Glutamatergic neuron (in vitro differentiated cells): ENCODE data around the gene GSTM4. TPM values are rescaled to one million over a fixed set of nuclear protein-coding genes. Genes with fewer than 3 reads are reported as not detected.
"Not testable (repeated sequence)": the region's sequence is repeated elsewhere in the genome, so short reads cannot be mapped to it uniquely, and the experiment has no call there.

Experiments used
- DNase-seq: peaks from one replicate; pipeline ENCODE4 v3.0.0; 2022
- H3K27ac Mint-ChIP-seq: one replicate; pipeline ENCODE4 v1.8.0; 2020; ENCODE audit warnings: mild to moderate bottlenecking, mixed read lengths, inconsistent platforms; ENCODE audit not compliant: unreplicated experiment
- H3K27me3 Mint-ChIP-seq: one replicate; pipeline ENCODE4 v1.8.0; 2020; ENCODE audit warnings: mild to moderate bottlenecking, moderate library complexity, mixed read lengths, inconsistent platforms; ENCODE audit not compliant: unreplicated experiment
- H3K36me3 Mint-ChIP-seq: one replicate; pipeline ENCODE4 v1.8.0; 2020; ENCODE audit warnings: mild to moderate bottlenecking, mixed read lengths, inconsistent platforms; ENCODE audit not compliant: unreplicated experiment
- H3K4me1 Mint-ChIP-seq: one replicate; pipeline ENCODE4 v1.8.0; 2020; ENCODE audit warnings: mild to moderate bottlenecking, low read depth, mixed read lengths, inconsistent platforms; ENCODE audit not compliant: unreplicated experiment
- H3K4me3 Mint-ChIP-seq: one replicate; pipeline ENCODE4 v1.8.0; 2020; ENCODE audit warnings: mild to moderate bottlenecking, mixed read lengths, inconsistent platforms; ENCODE audit not compliant: unreplicated experiment
- H3K9me3 Mint-ChIP-seq: one replicate; pipeline ENCODE4 v1.8.0; 2020; ENCODE audit warnings: mild to moderate bottlenecking, moderate library complexity, mixed read lengths, inconsistent platforms; ENCODE audit not compliant: unreplicated experiment
- CTCF ChIP-seq: fragments of 200-600 bp; sonication (generic); IDR thresholded peaks from one replicate; pipeline ENCODE4 v1.5.0; 2021; ENCODE audit not compliant: partially characterized antibody, unreplicated experiment
- total RNA-seq: library from RNA; stranded (reverse); fragmentation: NEBNext Ultra II Directional; extraction: Animal tissue kit (Norgen Biotek cat#: 25700); gene quantifications from one replicate; pipeline ENCODE4 v1.2.1, GENCODE V29; 2021; ENCODE audit not compliant: unreplicated experiment

Gene GSTM4
- total RNA-seq, 1 donor from 2014 or later = 12.3 TPM

- Mint-ChIP-seq H3K27me3 (peaks cover 7% of the 10 kb centered on the region), H3K4me3 (no peak overlapping the region), H3K4me1 (peaks cover 6% of the 10 kb centered on the region), H3K9me3 (peaks cover 5% of the 10 kb centered on the region), H3K36me3 (no peaks in the 10 kb centered on the region), H3K27ac (no peak overlapping the region)
- no peak for DNase-seq
- no peak for TF ChIP-seq CTCF
Measured at GRCh38 chr1:109671067-109671466, 15.2 kb downstream of the GSTM4 start.

- not testable (repeated sequence) for H3K4me3 Mint-ChIP-seq, H3K36me3 Mint-ChIP-seq, H3K4me1 Mint-ChIP-seq, H3K27ac Mint-ChIP-seq, DNase-seq, H3K27me3 Mint-ChIP-seq, H3K9me3 Mint-ChIP-seq
Measured at GRCh38 chr1:109673861-109674260, 18.0 kb downstream of the GSTM4 start.

- H3K27me3 Mint-ChIP-seq, H3K36me3 Mint-ChIP-seq, DNase-seq, H3K4me1 Mint-ChIP-seq, H3K4me3 Mint-ChIP-seq, H3K27ac Mint-ChIP-seq, H3K9me3 Mint-ChIP-seq: not testable (repeated sequence)
Measured at GRCh38 chr1:109676683-109677381, 20.9 kb downstream of the GSTM4 start.

GRCh38 chr1:109677459-109677858, 21.6 kb downstream of the GSTM4 start:
- no peak for TF ChIP-seq CTCF
- H3K27me3 Mint-ChIP-seq = no peaks in the 10 kb centered on the region
- no peaks in the 10 kb centered on the region for H3K36me3 Mint-ChIP-seq
- no peak overlapping the region for H3K4me3 Mint-ChIP-seq
- no peaks in the 10 kb centered on the region for H3K9me3 Mint-ChIP-seq
- H3K4me1 Mint-ChIP-seq = no peaks in the 10 kb centered on the region
- no peak overlapping the region for H3K27ac Mint-ChIP-seq
- DNase-seq = no peak

DNA sequence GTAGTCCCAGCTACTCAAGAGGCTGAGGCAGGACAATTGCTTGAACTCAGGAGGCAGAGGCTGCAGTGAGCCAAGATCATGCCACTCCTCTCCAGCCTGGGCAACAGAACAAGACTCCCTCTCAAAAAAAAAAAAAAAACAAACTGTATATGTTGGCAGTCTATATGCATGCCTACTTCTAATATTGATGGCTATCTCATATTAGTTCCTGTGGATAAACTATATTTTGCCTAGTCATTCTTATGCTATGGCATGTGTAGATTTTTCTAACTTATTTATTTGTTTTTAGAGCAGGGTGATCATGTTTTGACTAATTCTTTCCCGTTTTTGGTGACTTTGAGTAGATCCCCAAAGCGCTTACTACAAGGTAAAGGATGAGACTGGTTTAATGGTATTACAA, 22.7 kb downstream of the GSTM4 start:
- H3K27me3 Mint-ChIP-seq, H3K9me3 Mint-ChIP-seq, H3K4me1 Mint-ChIP-seq, DNase-seq, H3K36me3 Mint-ChIP-seq, H3K4me3 Mint-ChIP-seq, H3K27ac Mint-ChIP-seq: not testable (repeated sequence)

DNA sequence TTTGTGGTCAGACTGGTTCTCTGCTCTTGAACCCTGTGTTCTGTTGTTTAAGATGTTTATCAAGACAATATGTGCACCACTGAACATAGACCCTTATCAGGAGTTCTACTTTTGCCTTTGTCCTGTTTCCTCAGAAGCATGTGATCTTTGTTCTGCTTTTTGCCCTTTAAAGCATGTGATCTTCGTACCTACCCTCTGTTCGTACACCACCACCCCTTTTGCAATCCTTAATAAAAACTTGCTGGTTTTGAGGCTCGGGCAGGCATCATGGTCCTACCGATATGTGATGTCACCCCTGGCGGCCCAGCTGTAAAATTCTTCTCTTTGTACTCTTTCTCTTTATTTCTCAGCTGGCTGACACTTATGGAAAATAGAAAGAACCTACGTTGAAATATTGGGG, 28.9 kb downstream of the GSTM4 start:
- not testable (repeated sequence) for DNase-seq, H3K4me1 Mint-ChIP-seq, H3K9me3 Mint-ChIP-seq, H3K4me3 Mint-ChIP-seq, H3K27ac Mint-ChIP-seq, H3K27me3 Mint-ChIP-seq, H3K36me3 Mint-ChIP-seq

DNA sequence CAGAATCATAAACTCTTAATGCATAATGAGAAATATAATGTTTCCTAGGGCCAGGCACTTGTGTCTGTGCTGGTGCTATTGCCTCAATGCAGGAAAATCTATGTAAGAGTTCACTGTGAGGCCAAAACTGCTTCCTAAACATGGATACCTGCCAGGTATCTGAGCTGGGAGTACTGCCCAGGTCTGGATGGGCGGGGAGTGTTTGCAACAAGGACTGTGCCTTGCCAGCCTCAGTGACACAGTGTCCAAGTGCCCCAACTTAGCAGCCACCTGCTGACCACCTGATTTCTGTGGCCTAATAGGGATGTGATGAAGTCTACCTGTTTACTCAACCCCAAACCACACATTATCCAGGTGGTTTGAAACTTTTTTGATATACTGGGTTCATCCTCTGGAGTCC, 29.5 kb downstream of the GSTM4 start:
- H3K9me3 Mint-ChIP-seq, DNase-seq, H3K4me3 Mint-ChIP-seq, H3K4me1 Mint-ChIP-seq, H3K27ac Mint-ChIP-seq, H3K36me3 Mint-ChIP-seq, H3K27me3 Mint-ChIP-seq: not testable (repeated sequence)

DNA sequence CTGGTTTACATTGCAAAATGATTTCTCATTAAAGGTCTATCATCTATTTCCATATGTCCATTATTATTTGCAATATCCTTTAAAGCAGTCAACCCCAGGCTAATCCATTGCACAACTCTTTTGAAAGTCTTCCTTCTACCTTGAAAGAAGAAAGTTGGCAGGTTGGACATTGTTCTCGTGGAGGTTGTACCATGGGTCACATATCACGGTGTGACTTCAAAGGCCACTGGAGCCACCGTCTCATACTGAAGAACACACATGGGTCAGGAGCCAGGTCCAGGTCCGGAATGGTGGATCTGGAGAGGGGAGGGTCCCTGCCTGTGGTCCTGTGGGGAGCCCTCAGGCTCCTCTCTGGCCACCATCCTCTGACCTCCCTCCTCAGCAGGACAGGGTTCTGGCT, 30.0 kb downstream of the GSTM4 start:
- not testable (repeated sequence) for H3K4me1 Mint-ChIP-seq, H3K9me3 Mint-ChIP-seq, H3K36me3 Mint-ChIP-seq, DNase-seq, H3K4me3 Mint-ChIP-seq, H3K27me3 Mint-ChIP-seq, H3K27ac Mint-ChIP-seq

DNA sequence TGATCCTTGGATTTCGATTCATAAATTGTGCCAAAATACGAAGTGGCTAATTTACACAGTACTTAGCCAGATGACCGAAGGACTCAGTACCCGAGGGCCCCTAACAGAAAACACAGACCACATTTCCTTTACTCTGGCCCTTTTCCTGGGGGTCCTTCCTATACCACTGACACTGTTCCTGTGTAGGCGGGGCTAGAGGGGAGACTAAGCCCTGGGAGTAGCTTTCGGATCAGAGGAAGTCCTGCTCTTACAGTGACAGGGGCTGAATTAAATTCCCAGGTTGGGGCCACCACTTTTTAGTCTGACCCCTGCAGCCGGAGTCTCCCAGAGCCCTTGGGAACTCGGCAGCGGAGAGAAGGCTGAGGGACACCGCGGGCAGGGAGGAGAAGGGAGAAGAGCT, 31.2 kb downstream of the GSTM4 start:
- H3K27ac Mint-ChIP-seq, H3K36me3 Mint-ChIP-seq, H3K9me3 Mint-ChIP-seq, H3K27me3 Mint-ChIP-seq, H3K4me1 Mint-ChIP-seq, DNase-seq, H3K4me3 Mint-ChIP-seq: not testable (repeated sequence)
